GM12873 (cell line): ENCODE measurements around the gene LRP10.
A peak's percentile ranks its signal among the peaks of the same experiment; 100 is the strongest.

Source experiments
- CTCF ChIP-seq: IDR thresholded peaks from 2 replicates; pipeline ENCODE4 v1.5.1; 2012; ENCODE audit warnings: low read depth, mild to moderate bottlenecking, moderate library complexity, low read length, control low read depth; ENCODE audit not compliant: insufficient read depth; ENCODE audit errors: missing control alignments

LRP10 gene

GRCh38 chr14:22884076-22884737, 12.7 kb downstream of the LRP10 start:
- no peak for TF ChIP-seq CTCF

- no peak for TF ChIP-seq CTCF
Observed at GRCh38 chr14:22884738-22885523, 13.4 kb downstream of the LRP10 start.

GRCh38 chr14:22885975-22886374, 14.4 kb downstream of the LRP10 start:
- no peak for TF ChIP-seq CTCF

GRCh38 chr14:22886500-22887259, 15.1 kb downstream of the LRP10 start:
- TF ChIP-seq CTCF: peak; percentile 52

- TF ChIP-seq CTCF: no peak
Observed at GRCh38 chr14:22887260-22887989, 15.9 kb downstream of the LRP10 start.

- no peak for TF ChIP-seq CTCF
Observed at GRCh38 chr14:22887990-22888378, 16.4 kb downstream of the LRP10 start.
